NCI-H524 treated with DMSO at 0.1 percent for 48 hours (cell line): ENCODE results near the gene NINJ1.

ENCODE experiments used
- DNase-seq: peaks from one replicate; lab custom pipeline; 2025; lab: John Stamatoyannopoulos, UW

Gene NINJ1

GRCh38 chr9:93134015-93134739 lies at the start of gene NINJ1:
TSS of gene NINJ1 (minus strand) at chr9:93134251. CDS start at chr9:93134217, 34 bp downstream.
- DNase-seq: no peak

GRCh38 chr9:93183131-93183662 lies 49.1 kb upstream of the NINJ1 start:
- no peak for DNase-seq

- no peak for DNase-seq
Measured at GRCh38 chr9:93182572-93182971, 48.5 kb upstream of the NINJ1 start.

- no peak for DNase-seq
Measured at GRCh38 chr9:93181672-93182435, 47.8 kb upstream of the NINJ1 start.

- DNase-seq: no peak
Measured at GRCh38 chr9:93180938-93181337, 46.9 kb upstream of the NINJ1 start.

GRCh38 chr9:93178851-93179786 lies 45.1 kb upstream of the NINJ1 start:
- DNase-seq: no peak

GRCh38 chr9:93177676-93178075 lies 43.6 kb upstream of the NINJ1 start:
- DNase-seq: no peak

- DNase-seq: no peak
Measured at GRCh38 chr9:93174976-93175375, 40.9 kb upstream of the NINJ1 start.

GRCh38 chr9:93173365-93174051 lies 39.5 kb upstream of the NINJ1 start:
- DNase-seq: no peak

- no peak for DNase-seq
Measured at GRCh38 chr9:93172666-93173364, 38.8 kb upstream of the NINJ1 start.

- no peak for DNase-seq
Measured at GRCh38 chr9:93171261-93171990, 37.4 kb upstream of the NINJ1 start.

GRCh38 chr9:93170571-93170970 lies 36.5 kb upstream of the NINJ1 start:
- DNase-seq: no peak

- no peak for DNase-seq
Measured at GRCh38 chr9:93169444-93169843, 35.4 kb upstream of the NINJ1 start.

- no peak for DNase-seq
Measured at GRCh38 chr9:93168581-93168980, 34.5 kb upstream of the NINJ1 start.

- no peak for DNase-seq
Measured at GRCh38 chr9:93167838-93168237, 33.8 kb upstream of the NINJ1 start.

- DNase-seq: no peak
Measured at GRCh38 chr9:93167185-93167584, 33.1 kb upstream of the NINJ1 start.

- no peak for DNase-seq
Measured at GRCh38 chr9:93166699-93167098, 32.6 kb upstream of the NINJ1 start.

- no peak for DNase-seq
Measured at GRCh38 chr9:93164085-93164484, 30.0 kb upstream of the NINJ1 start.

- no peak for DNase-seq
Measured at GRCh38 chr9:93161786-93162562, 27.9 kb upstream of the NINJ1 start.
